Nephron progenitor cell (in vitro differentiated cells): Measurements from ENCODE around the gene USP17L12.
"Not testable (repeated sequence)": the region's sequence is repeated elsewhere in the genome, so short reads cannot be mapped to it uniquely, and the experiment has no call there.

Experiments
- DNase-seq: peaks from one replicate; pipeline ENCODE4 v3.0.0; 2021
- H3K27ac Mint-ChIP-seq: 2 replicates; pipeline ENCODE4 v1.8.0; 2021; ENCODE audit warnings: mild to moderate bottlenecking, moderate library complexity, mixed read lengths
- H3K27me3 Mint-ChIP-seq: 2 replicates; pipeline ENCODE4 v1.8.0; 2021; ENCODE audit warnings: mild to moderate bottlenecking, low read depth, mixed read lengths; ENCODE audit not compliant: poor library complexity
- H3K36me3 Mint-ChIP-seq: 2 replicates; pipeline ENCODE4 v1.8.0; 2021; ENCODE audit warnings: low read depth, mixed read lengths
- H3K4me1 Mint-ChIP-seq: 2 replicates; pipeline ENCODE4 v1.8.0; 2021; ENCODE audit warnings: mixed read lengths
- H3K4me3 Mint-ChIP-seq: 2 replicates; pipeline ENCODE4 v1.8.0; 2021; ENCODE audit warnings: mild to moderate bottlenecking, moderate library complexity, mixed read lengths
- H3K9me3 Mint-ChIP-seq: 2 replicates; pipeline ENCODE4 v1.8.0; 2021; ENCODE audit warnings: mild to moderate bottlenecking, moderate library complexity, mixed read lengths

USP17L12 gene

GRCh38 chr4:9267319-9267718 lies 47.4 kb downstream of the USP17L12 start, which contains the start of gene USP17L22:
Gene USP17L22 (plus strand): TSS chr4:9267619. CDS start chr4:9267619, 0 bp downstream.
- not testable (repeated sequence) for H3K9me3 Mint-ChIP-seq, H3K4me3 Mint-ChIP-seq, H3K27me3 Mint-ChIP-seq, H3K27ac Mint-ChIP-seq, DNase-seq, H3K4me1 Mint-ChIP-seq, H3K36me3 Mint-ChIP-seq
